Naive thymus-derived CD4-positive, alpha-beta T cell (primary cell): ENCODE results near the gene RBP3. TPM values are rescaled to one million over a fixed set of nuclear protein-coding genes. Genes with fewer than 3 reads are reported as not detected.

Experiments used
- ATAC-seq: fragments of 150-1000 bp; cut with Tn5 transposase; 2 replicates; pipeline ENCODE4 v1.10.0; 2021; ENCODE audit warnings: mild to moderate bottlenecking, moderate library complexity
- CTCF ChIA-PET: fragments of 350-600 bp; sonication (Branson Sonifier 250); formaldehyde crosslinking; loops from one replicate; lab custom pipeline; 2021; ENCODE audit warnings: antibody characterized with exemption; lab: Charles Lee
- POLR2A ChIA-PET: fragments of 350-600 bp; sonication (Branson Sonifier 250); formaldehyde crosslinking; loops from one replicate; lab custom pipeline; 2021; ENCODE audit warnings: antibody characterized with exemption, inconsistent platforms; lab: Charles Lee
- DNase-seq, 9 donors: peaks; one replicate each; pipeline versions ENCODE4 v3.0.0 to v3.0.0-alpha.2; 2020 to 2022; ENCODE audit warnings: mixed read lengths in 1 of 9
- H3K27ac ChIP-seq: one replicate; pipeline ENCODE4 v1.7.0; 2013; ENCODE audit warnings: mild to moderate bottlenecking, low read depth, low read length, moderate library complexity
- H3K27me3 ChIP-seq, 2 donors: one replicate each; pipeline ENCODE4 v1.7.0; 2013; ENCODE audit warnings: low read length in 2 of 2, mild to moderate bottlenecking in 2 of 2, moderate library complexity in 2 of 2; ENCODE audit not compliant: control insufficient read depth in 2 of 2, insufficient read depth in 2 of 2
- H3K36me3 ChIP-seq, 3 experiments: 1 replicate in 2 of 3; 2 replicates in 1 of 3; pipeline ENCODE4 v1.7.0; 2013; ENCODE audit warnings: low read length in 3 of 3, mild to moderate bottlenecking in 3 of 3, moderate library complexity in 1 of 3; ENCODE audit not compliant: insufficient read depth in 3 of 3, control insufficient read depth in 2 of 3
- H3K4me1 ChIP-seq, 2 donors: one replicate each; pipeline ENCODE4 v1.7.0; 2013; ENCODE audit warnings: low read length in 2 of 2, mild to moderate bottlenecking in 2 of 2, moderate library complexity in 1 of 2; ENCODE audit not compliant: control insufficient read depth in 2 of 2, insufficient read depth in 2 of 2
- H3K4me3 ChIP-seq: 2 replicates; pipeline ENCODE4 v1.7.0; 2013; ENCODE audit warnings: mild to moderate bottlenecking, low read length
- H3K9me3 ChIP-seq, 3 experiments: 1 replicate in 2 of 3; 2 replicates in 1 of 3; pipeline ENCODE4 v1.7.0; 2013; ENCODE audit warnings: low read length in 3 of 3; ENCODE audit not compliant: control insufficient read depth in 2 of 3
- H3K27ac Mint-ChIP-seq, 9 donors: one replicate each; pipeline ENCODE4 v1.8.0; 2020 to 2022; ENCODE audit warnings: mixed read lengths in 9 of 9, mild to moderate bottlenecking in 8 of 9, moderate library complexity in 5 of 9, inconsistent platforms in 2 of 9
- H3K27me3 Mint-ChIP-seq, 5 donors: one replicate each; pipeline ENCODE4 v1.8.0; 2021 to 2022; ENCODE audit warnings: mixed read lengths in 5 of 5, mild to moderate bottlenecking in 1 of 5
- H3K36me3 Mint-ChIP-seq, 5 donors: one replicate each; pipeline ENCODE4 v1.8.0; 2020 to 2022; ENCODE audit warnings: mixed read lengths in 5 of 5, mild to moderate bottlenecking in 3 of 5, inconsistent platforms in 1 of 5
- H3K4me1 Mint-ChIP-seq, 7 donors: one replicate each; pipeline ENCODE4 v1.8.0; 2020 to 2022; ENCODE audit warnings: mixed read lengths in 7 of 7, mild to moderate bottlenecking in 3 of 7, inconsistent platforms in 1 of 7
- H3K4me3 Mint-ChIP-seq, 10 donors: one replicate each; pipeline ENCODE4 v1.8.0; 2020 to 2022; ENCODE audit warnings: mild to moderate bottlenecking in 10 of 10, mixed read lengths in 10 of 10, moderate library complexity in 6 of 10, inconsistent platforms in 2 of 10
- H3K9me3 Mint-ChIP-seq, 11 donors: one replicate each; pipeline ENCODE4 v1.8.0; 2020 to 2022; ENCODE audit warnings: mixed read lengths in 11 of 11, mild to moderate bottlenecking in 4 of 11, inconsistent platforms in 1 of 11, moderate library complexity in 1 of 11
- intact Hi-C, 2 donors: fragments of 100-400 bp; cut with micrococcal nuclease; formaldehyde crosslinking; loops; one replicate each; pipeline ENCODE4 v1.15.1; 2023
- polyA plus RNA-seq, 2 donors: library from polyadenylated mRNA; unstranded; fragments of 300-500 nt; fragmentation: Illumina TruSeq; gene quantifications; one replicate each; pipeline ENCODE4 v1.2.3, GENCODE V29; 2021
- total RNA-seq, 6 experiments: library from RNA in 5 of 6; stranded (reverse) in 5 of 6; gene quantifications; 1 replicate in 5 of 6; 2 replicates in 1 of 6; pipeline ENCODE4 v1.2.3 and lab custom pipeline; 2021 to 2026

Gene RBP3
- total and polyA plus RNA-seq, 7 experiments from 2014 or later: not detected

DNA sequence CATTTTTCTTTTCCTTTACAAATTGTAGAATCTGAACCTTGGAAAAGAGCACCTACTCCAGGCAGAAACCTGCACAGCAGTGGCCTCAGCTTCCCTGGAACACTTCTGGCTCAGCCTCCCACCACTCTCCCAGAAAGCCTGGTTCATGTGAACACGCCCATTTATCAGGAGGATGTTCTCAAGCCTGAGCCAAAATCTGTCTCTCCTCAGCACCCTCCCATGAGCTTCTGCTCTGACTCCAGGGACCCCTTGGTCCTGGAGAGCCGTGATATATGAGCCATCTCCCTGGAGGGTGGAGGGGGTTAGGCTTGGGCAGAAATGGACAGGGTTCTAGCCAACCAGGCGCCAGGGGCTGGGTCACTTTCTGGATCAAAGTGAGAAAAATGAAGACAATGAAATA, 15.8 kb upstream of the RBP3 start:
- CTCF ChIA-PET: no interaction called here
- intact Hi-C loops: no loop called here
- POLR2A ChIA-PET: no interaction called here
- Mint-ChIP-seq H3K4me1 (no peaks in the 10 kb centered on the region), H3K4me3 (no peak overlapping the region), H3K9me3 (peaks cover 0 to 6% (median 0%) of the 10 kb centered on the region in 11 donors), H3K27ac (no peak overlapping the region), H3K36me3 (no peaks in the 10 kb centered on the region), H3K27me3 (peaks cover 0 to 7% (median 0%) of the 10 kb centered on the region in 5 donors)
- Histone ChIP-seq H3K9me3 (no peaks in the 10 kb centered on the region), H3K36me3 (no peaks in the 10 kb centered on the region), H3K27ac (no peak overlapping the region), H3K4me3 (no peak overlapping the region), H3K4me1 (no peaks in the 10 kb centered on the region), H3K27me3 (no peaks in the 10 kb centered on the region)
- no peak for DNase-seq
- ATAC-seq: no peak

DNA sequence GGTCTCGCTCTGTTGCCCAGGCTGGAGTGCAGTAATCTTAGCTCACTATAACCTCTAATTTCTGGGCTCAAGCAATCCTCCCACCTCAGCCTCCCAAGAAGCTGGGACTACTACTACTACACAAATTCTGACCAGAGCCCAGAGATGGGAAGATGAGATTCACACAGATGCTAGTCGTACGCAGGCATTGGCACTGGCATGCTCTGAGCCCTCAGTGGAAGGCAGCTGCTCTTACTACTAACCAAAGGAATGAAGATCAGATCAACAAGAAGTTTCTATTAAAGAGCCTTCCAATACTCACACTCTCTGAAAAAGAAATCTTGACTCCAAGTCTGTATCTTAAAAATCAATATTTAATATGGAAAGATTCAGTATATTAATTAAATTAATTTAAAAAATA, 15.2 kb upstream of the RBP3 start:
- Mint-ChIP-seq H3K27ac (peak overlapping the region in 1 of 9 donors; percentile 87), H3K27me3 (peaks cover 0 to 7% (median 0%) of the 10 kb centered on the region in 5 donors), H3K4me3 (no peak overlapping the region), H3K36me3 (no peaks in the 10 kb centered on the region), H3K4me1 (no peaks in the 10 kb centered on the region), H3K9me3 (peaks cover 0 to 4% (median 0%) of the 10 kb centered on the region in 11 donors)
- Histone ChIP-seq H3K27me3 (no peaks in the 10 kb centered on the region), H3K36me3 (no peaks in the 10 kb centered on the region), H3K9me3 (no peaks in the 10 kb centered on the region), H3K27ac (no peak overlapping the region), H3K4me1 (no peaks in the 10 kb centered on the region), H3K4me3 (no peak overlapping the region)
- intact Hi-C loops: no loop called here
- ChIA-PET CTCF (no interaction called here), POLR2A (no interaction called here)
- no peak for DNase-seq
- no peak for ATAC-seq

DNA sequence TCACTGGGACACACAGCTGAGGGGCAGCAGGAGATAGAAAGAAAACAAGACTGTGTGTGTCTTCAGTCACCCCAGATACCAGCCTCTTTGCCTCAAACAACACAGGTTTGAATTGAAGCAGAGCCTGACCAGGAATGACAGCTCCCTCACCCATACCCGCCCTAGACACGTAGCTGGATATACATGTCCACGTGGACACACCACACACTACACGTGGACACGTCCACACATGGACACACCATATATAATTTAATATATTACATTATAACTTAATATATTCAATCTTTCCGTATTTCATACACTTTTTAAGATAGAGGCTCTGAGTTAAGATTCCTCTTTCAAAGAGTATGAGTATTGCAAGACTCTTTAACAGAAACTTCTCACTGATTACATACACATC, 14.6 kb upstream of the RBP3 start:
- no peak for ATAC-seq
- H3K4me3 ChIP-seq: no peak overlapping the region
- no peak for DNase-seq
- no peaks in the 10 kb centered on the region for H3K9me3 ChIP-seq
- Mint-ChIP-seq H3K27me3 (peaks cover 0 to 9% (median 0%) of the 10 kb centered on the region in 5 donors), H3K9me3 (peaks cover 0 to 2% (median 0%) of the 10 kb centered on the region in 11 donors), H3K27ac (no peak overlapping the region), H3K36me3 (no peaks in the 10 kb centered on the region), H3K4me1 (no peaks in the 10 kb centered on the region), H3K4me3 (no peak overlapping the region)
- no peaks in the 10 kb centered on the region for H3K27me3 ChIP-seq
- intact Hi-C loops: no loop called here
- ChIA-PET CTCF (no interaction called here), POLR2A (no interaction called here)
- H3K4me1 ChIP-seq: no peaks in the 10 kb centered on the region
- H3K27ac ChIP-seq: no peak overlapping the region
- no peaks in the 10 kb centered on the region for H3K36me3 ChIP-seq

DNA sequence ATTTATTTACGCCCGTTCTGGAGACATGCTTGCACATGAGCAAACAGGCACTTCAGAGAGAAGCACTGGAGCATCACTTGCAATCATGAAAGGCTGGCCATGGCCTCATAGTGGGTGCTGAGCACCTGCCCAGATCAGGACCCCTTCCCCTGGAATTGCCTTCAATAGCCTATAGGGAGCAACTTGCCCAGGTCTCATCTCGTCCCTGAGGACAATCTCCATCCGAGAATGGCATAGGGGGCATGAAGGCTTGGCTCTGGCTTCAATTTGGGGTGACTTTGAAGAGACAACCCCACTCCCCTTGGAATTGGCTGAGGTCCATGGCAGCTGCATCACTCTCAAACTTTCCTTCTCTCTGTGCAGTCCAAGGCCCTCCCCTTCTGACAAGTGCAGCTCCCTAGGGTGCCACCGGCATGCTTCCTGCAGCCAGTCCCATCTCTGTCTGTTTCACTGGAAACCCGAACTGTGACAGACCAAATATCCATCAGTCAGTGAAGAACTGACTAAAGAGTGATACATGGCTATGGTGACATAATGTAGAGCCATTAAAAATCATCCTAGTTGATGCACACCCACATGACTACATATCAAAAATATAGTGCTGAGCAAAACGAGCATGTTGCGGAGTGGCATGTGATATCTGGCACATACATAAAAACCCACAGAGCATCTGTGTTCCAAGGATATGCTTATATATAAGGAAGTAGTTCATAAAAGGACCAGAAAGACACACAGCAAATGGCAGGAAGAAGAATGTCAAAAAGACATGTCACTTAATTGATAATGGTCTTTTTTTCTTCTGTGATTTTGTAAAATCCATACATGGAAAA, 13.5 kb upstream of the RBP3 start:
- no peaks in the 10 kb centered on the region for H3K4me1 ChIP-seq
- Mint-ChIP-seq H3K27ac (no peak overlapping the region), H3K9me3 (peaks cover 0 to 2% (median 0%) of the 10 kb centered on the region in 11 donors), H3K4me3 (no peak overlapping the region), H3K36me3 (no peaks in the 10 kb centered on the region), H3K4me1 (no peaks in the 10 kb centered on the region), H3K27me3 (peaks cover 0 to 14% (median 4%) of the 10 kb centered on the region in 5 donors)
- DNase-seq (no peak), ATAC-seq (no peak)
- intact Hi-C loops: no loop called here
- ChIA-PET CTCF (interaction anchor here (0.6 to 1.2 kb wide), 2 partner anchors 287 to 1049 kb away, joined by 3 to 6 read pairs; no protein-coding TSS in a partner anchor), POLR2A (no interaction called here)
- no peaks in the 10 kb centered on the region for H3K27me3 ChIP-seq
- no peaks in the 10 kb centered on the region for H3K36me3 ChIP-seq
- H3K4me3 ChIP-seq: no peak overlapping the region
- no peak overlapping the region for H3K27ac ChIP-seq
- H3K9me3 ChIP-seq: no peaks in the 10 kb centered on the region

DNA sequence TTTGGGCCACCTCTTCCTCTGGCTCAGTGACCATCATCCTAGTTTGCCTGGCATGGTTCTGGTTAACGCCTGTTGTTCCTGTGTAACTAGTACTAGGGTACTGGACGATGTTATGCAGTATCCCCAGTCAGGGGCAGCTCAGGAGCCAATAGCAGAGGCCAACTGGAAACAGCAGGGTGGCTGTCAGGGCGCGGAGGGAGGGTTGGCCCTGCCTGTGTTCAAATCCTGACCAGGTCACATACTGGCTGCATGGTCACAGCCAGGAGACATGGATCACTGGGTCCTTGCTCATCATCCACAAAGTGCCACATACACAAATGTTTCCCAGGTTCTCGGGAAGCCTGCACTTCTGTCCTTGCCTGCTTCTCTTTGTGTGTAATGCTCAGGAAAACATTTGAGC, 12.3 kb upstream of the RBP3 start:
- no peaks in the 10 kb centered on the region for H3K9me3 ChIP-seq
- no peak overlapping the region for H3K4me3 ChIP-seq
- peaks cover 0 to 14% (median 14%) of the 10 kb centered on the region in 5 donors for H3K27me3 Mint-ChIP-seq
- H3K4me3 Mint-ChIP-seq: no peak overlapping the region
- ChIA-PET CTCF (interaction anchor here (1.2 kb wide), 1 partner anchor 288 kb away, joined by 6 read pairs; no protein-coding TSS in a partner anchor), POLR2A (no interaction called here)
- no peaks in the 10 kb centered on the region for H3K36me3 Mint-ChIP-seq
- H3K27ac ChIP-seq: no peak overlapping the region
- H3K36me3 ChIP-seq: no peaks in the 10 kb centered on the region
- no peaks in the 10 kb centered on the region for H3K4me1 ChIP-seq
- H3K4me1 Mint-ChIP-seq: peaks cover 0 to 5% (median 0%) of the 10 kb centered on the region in 7 donors
- H3K27ac Mint-ChIP-seq: no peak overlapping the region
- ATAC-seq (no peak), DNase-seq (no peak)
- no peaks in the 10 kb centered on the region for H3K27me3 ChIP-seq
- H3K9me3 Mint-ChIP-seq: no peaks in the 10 kb centered on the region
- intact Hi-C loops: no loop called here

DNA sequence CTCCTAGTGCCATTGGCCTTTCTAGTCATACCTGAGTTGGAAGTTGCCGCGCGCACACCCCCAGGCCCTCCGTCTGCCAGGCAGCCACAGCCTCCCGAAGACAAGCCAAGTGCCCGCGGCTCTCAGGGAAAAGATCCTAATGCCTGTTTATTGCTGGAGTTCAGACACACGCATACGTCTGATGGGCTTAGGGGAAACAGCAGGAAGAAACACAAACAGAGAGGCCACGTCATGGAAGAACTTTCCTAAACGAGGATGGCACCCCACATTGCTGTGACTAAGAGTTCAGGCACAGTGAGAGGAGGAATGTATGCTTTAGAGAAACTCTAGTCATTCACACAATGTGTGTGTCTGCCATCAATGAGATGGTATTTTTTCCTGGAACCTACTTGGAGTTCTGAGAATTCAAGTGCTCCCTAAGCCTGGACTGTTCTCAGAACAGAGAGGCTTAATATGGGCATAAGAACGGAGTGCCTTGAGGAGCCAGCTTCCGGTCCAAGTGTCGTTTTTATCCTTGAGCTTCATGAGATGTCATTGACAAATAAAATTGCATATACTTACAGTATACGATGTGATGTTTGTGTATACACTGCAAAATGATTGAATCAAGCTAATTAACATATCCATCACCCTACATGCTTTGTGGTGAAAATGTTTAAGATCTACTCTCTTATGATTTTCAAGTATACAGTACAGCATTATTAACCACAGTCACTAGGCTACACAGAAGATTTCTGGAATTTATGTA, 11.6 kb upstream of the RBP3 start:
- Histone ChIP-seq H3K27ac (no peak overlapping the region), H3K4me1 (no peaks in the 10 kb centered on the region), H3K4me3 (no peak overlapping the region), H3K9me3 (no peaks in the 10 kb centered on the region), H3K27me3 (no peaks in the 10 kb centered on the region), H3K36me3 (no peaks in the 10 kb centered on the region)
- CTCF ChIA-PET: interaction anchor here (0.6 to 1.0 kb wide), 2 partner anchors 25 to 312 kb away, joined by 3 read pairs; no protein-coding TSS in a partner anchor
- intact Hi-C loops: no loop called here
- Mint-ChIP-seq H3K27me3 (peaks cover 0 to 19% (median 14%) of the 10 kb centered on the region in 5 donors), H3K4me3 (no peak overlapping the region), H3K36me3 (no peaks in the 10 kb centered on the region), H3K4me1 (peaks cover 0 to 5% (median 0%) of the 10 kb centered on the region in 7 donors), H3K9me3 (no peaks in the 10 kb centered on the region), H3K27ac (no peak overlapping the region)
- ATAC-seq (no peak), DNase-seq (no peak)
- POLR2A ChIA-PET: no interaction called here
